H1 (cell line): ENCODE measurements around the gene RGS13.

Source experiments
- ASH2L ChIP-seq: fragments of 200-600, 300-600 bp; sonication (generic); IDR thresholded peaks from one replicate; pipeline ENCODE4 v1.7.1; 2017; ENCODE audit warnings: low read length
- POLR2A ChIP-seq, 2 experiments: IDR thresholded peaks; 1 replicate in 1 of 2; 2 replicates in 1 of 2; pipeline ENCODE4 v1.6.1; 2011; ENCODE audit warnings: low read depth in 2 of 2, low read length in 2 of 2, mild to moderate bottlenecking in 2 of 2; ENCODE audit errors: control extremely low read depth in 1 of 2
- RNF2 ChIP-seq: fragments of 200-900, 300-1000 bp; sonication (generic); IDR thresholded peaks from 2 replicates; pipeline ENCODE4 v1.7.1; 2016; ENCODE audit warnings: borderline replicate concordance, low read depth, mild to moderate bottlenecking, antibody characterized with exemption, low read length; ENCODE audit not compliant: poor library complexity, severe bottlenecking; ENCODE audit errors: missing control alignments

- TF ChIP-seq ASH2L (no peak), RNF2 (no peak), POLR2A (IDR thresholded peaks at IDR 0.05; ENCODE audit: control extremely low read depth in 1 of 2, low read depth in 2 of 2, low read length in 2 of 2) (no peak)
Measured at GRCh38 chr1:192657760-192658159, 21.8 kb downstream of the RGS13 start.
